Activated CD4-positive, alpha-beta T cell treated with anti-CD3 and anti-CD28 coated beads, Interleukin-2, amount 50 U/mL, for 24 hours (primary cell): ENCODE measurements around the gene TTLL6.
A peak's percentile ranks its signal among the peaks of the same experiment; 100 is the strongest.
"Not testable (repeated sequence)": the region's sequence is repeated elsewhere in the genome, so short reads cannot be mapped to it uniquely, and the experiment has no call there.

Experiments used
- DNase-seq, 2 donors: peaks; one replicate each; pipeline ENCODE4 v3.0.0-alpha.2; 2020; ENCODE audit warnings: low read depth in 1 of 2, low spot score in 1 of 2

The TTLL6 gene

DNA sequence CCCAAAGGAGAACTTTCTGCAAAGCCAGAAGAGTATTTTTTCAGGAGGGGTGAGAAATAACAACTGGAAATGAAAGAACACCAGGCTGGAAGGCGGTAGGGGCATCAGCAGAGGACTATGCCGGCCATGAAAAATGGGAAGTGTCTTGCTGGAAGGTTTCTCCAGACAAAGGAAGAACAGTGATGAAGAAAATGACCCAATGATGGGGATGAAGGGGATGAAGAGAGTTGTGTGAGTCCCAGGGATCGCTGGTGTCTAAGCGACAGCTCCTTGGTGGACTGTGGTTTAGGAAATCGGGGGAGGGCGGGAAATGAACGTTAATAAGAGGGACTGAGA is 623 bp downstream of the TTLL6 start:
- DNase-seq = no peak

DNA sequence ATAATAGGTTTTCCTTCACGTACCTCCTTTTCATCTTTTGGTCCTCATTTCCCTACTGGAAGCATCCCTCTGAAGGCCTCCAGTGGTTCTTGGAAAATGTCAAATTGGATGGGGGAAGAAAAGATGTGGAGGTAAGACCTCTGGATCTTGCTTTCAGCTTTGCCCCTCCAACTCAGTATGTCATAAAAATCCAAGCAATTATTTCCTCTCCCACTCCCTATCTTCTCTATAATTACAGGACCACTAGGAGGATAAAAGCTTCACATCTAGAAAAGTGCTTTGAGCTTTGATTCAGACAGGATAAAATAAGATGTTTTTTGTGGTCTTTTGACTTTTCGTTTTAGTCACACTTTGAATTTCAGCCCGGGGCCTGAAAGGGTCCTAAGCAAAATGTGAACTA is 1.7 kb downstream of the TTLL6 start:
- DNase-seq = no peak

DNA sequence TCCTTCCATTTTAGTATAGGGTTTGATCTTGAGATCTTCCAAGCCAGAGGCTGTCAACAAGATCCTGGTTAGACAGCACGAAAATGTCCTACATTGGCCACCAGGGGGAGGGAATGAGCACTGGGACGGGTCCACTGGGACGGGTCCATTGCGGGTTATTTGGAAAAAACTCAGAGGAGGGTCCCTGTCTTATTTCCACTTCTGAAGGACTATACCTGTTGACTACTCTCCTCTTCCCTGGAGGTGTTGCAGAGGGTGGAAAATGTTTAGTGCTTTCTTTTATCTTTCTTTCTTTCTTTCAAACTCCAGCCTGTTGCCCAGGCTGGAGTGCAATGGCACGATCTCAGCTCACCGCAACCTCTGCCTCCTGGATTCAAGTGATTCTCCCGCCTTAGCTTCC is 2.5 kb downstream of the TTLL6 start:
- peak in 1 of 2 donors; percentile 55 for DNase-seq

DNA sequence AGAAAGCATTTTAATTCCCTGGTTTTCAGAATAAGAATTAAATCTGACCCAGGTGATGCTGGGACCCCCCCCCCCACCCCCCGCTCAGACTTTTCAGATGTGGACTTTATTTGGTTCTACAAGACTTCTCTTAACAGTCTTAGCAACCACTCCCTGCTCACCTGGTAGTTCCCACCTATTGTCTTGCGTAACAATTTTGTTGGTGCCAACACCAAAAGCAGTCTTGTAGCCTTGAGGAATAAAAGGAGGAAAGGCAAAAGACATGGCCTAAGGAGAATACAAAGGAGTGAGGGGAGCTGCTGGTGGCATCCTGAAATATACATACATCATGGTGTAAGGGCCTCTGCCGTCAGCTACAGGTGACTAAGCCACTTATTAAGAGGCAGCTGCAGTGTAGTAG is 5.0 kb downstream of the TTLL6 start:
- no peak for DNase-seq

DNA sequence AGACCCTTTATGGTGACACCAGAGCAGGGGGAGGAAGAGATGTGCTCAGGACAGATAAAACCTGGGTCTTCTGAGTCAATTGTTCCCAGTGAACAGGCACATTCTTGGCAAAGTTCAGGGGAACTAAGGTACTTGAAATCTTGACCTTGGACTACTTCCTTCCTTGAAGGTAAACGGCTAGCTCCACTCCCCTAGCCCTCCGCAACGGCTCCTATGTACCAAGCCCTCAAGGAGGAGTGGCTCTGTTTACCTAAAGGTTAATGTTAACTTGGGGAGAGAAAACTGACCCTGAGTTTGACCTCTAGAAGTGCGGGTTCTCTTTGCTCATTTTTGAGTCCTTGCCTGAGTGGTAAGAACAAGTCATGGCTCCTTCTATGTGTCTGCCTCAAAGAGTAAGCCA is 7.8 kb downstream of the TTLL6 start:
- no peak for DNase-seq

DNA sequence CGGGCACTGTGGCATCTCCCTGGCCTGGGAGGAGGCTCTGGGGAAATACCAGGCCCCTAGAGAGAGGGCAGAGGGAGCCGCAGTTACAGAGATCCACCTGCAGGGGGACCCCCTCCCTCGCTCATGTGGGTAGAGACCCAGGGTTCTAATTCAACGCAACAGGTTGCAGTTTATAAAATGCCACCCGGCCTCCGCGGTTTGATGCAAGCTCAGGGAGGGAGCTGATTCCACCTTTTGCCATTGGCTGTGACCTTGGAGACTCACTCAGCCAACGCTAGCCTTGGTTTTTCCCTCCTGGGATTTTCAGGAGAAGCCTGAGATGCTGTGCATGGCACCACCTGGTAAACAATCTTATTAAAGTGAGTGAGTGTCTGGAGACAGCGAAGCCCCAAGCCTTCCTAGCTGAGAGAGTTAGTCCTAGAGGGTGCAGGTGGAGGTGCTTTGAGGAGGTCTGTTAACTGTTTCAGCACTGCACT is 12.1 kb downstream of the TTLL6 start:
- peak; percentile 54 to 66 for DNase-seq

DNA sequence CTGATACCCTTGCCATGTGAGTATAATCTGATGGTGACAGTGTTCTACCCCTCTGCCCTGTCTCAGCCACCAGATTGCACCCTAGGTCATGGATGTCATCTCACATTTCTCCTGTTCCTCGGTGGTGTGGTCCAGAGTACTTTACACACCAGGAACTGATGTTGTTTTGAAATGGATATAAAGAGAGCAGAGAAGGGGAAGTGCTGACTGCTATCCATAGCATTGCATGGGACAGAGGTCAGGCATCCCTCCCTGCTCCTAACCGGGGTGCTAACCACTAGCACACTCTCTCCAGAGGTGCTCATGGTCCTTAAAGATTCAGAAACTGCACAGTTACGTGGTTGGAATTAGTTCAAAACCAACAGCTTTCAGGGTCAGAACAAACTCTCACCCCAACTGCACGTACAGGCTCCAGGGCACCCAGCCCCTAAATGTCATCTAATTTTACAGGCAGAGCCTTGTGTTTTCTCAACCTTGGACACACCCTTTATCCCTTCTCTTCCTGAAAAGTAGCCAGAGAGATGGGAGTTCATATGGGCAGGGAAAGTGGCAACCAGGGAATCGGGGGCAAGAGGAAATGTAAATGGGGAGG is 16.3 kb downstream of the TTLL6 start:
- DNase-seq = no peak

DNA sequence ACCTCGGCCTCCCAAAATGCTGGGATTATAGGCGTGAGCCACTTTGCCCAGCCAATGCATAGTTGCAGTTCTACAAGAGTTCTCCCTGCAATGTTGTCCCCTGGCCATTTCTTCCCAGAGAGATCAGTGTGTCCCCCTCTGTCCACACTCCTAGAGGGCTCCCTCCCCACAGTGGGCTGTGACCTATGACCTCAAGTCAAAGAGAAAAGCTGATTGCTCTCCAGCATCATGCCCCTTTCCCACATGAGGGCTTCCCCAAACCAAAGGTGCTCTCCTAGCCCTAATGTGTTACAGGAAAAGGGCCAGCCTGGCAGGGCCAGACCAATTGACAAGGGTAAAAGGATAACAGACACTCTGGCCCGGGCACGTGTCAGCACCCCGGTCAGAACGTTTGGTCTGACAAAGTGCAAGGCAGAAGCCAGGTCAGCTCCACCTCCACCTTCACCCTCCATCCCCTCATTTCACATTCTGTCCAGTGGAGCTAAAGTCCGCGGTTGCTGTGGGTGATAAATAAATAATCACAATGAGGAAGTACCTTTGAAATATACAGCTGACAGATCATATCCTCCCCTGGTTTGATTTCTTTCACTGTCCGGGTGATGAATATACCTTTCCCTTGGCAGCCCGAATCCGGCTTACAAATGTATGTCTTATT is 17.8 kb downstream of the TTLL6 start:
- no peak for DNase-seq

DNA sequence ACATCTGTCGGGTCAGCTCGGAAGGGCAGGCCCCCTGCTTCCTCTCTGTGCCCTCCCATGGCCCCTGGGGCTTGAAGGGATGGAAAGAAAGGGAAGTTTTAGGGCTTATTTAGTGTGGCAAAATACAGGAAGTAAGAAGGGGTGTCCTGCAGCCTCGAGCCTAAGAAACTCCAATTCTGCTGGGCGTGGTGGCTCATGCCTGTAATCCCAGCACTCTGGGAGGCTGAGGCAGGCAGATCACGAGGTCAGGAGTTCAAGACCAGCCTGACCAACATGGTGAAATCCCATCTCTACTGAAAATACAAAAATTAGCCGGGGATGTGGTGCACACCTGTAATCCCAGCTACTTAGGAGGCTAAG is 20.9 kb downstream of the TTLL6 start:
- DNase-seq = not testable (repeated sequence)

DNA sequence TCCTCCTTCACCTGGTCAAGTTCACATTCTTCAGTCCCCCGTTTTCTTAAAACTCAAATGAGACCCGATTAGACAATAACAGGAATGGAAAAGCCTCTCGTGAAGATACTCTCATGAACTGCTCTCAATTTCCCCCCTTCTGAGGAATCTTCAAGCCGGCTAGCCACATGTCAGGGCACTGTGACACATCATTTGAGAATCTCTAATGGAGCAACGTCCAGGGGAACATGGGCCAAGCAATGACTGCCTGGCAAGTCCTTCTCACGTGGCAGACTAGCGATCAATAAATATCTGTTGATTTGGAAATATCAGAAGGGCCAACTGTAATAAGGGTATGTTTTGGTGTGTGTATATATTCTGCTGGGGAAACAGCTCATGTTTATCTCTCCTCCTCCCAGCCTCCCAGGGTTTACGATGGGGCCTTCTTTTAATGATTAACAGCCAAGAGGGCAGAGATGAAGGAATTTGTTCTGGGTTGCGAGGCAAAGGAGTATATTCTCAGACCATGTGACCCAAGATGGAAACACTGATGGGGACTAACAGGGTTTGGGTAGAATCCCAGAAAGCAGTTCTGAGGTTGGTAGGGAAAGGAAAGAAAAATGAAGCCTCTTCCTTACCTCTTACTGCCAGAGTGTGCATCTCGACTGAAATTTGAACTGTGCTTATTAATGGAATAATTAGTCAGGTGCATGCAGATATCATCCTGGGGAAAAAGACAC is 21.4 kb downstream of the TTLL6 start:
- DNase-seq = no peak

DNA sequence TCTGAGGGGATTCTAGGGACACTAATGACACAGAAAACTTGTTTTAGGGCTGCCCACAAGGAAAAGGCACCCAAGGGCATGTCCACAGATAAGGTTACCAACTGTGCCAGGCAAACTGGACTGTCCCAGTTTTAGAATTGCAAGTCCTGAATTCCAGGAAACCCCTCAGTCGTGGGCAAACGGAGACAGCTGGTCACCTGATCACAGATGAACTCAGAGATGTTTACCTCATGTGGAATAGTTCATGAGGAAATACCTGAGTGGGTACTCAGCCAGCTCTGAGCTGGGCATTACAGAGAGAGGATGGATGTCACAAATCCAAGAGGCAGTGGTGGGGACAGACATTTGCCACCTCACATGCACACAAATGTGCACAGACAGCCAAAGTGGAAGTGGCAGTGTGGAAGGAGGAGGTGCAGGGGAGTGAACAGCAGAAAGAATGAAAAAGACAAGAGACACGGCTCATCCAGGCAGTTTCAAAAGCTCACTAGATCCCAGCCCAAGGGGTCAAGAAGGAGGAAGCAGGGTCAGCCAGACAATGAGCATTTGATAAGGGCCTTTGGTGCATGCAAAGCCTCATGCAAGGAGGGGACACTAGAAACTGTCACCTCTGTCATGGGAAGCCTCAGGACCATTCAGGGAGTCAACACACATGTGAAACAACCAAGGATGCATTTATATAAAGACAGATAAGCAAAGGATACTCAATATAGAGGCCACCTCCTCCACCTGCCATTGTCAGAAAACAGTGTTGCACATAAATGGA is 24.8 kb downstream of the TTLL6 start:
- DNase-seq = no peak

DNA sequence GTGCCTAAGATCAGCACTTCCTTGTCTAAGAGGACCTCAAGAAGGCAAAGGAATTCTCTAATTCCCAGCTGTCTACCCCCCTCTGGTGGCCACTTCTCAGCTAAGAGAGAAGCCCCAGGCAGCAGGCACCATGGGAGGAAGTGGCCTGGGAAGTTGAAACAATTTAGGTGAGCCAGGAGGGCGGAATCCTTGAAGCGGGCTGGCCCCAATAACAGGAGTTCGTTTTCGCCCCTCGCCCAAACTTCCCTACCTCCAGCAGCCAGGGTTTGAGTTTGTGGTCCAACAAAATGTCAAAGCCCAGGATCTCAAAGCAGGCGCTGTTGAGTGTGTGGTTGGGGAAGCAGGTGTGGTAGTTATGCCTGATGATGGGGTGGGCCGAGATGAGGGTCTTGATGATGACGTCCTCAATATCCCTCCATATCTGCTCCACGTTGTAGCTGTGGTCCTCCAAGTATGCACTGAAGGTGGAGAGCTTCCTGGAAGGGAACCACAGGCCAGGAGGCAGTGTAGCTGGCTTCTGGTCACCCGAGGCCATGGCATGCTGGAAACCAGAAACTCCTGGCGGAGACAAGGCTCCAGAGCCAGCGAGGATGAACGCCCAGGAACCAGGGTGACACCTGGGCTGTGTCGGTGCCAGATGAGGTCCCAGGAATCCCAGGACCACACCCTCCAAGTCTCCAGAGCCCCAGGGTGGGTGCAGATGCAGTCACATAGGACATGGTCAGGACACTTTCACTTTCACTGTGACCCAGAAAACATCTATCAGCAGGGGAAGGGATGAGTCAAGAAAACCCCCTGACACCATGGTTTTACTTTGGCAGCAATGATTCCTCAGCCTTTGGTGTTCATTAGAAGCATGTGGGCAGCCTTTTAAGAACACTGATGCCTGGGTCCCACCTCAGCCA is 25.6 kb downstream of the TTLL6 start:
- DNase-seq = peak in 1 of 2 donors; percentile 10

DNA sequence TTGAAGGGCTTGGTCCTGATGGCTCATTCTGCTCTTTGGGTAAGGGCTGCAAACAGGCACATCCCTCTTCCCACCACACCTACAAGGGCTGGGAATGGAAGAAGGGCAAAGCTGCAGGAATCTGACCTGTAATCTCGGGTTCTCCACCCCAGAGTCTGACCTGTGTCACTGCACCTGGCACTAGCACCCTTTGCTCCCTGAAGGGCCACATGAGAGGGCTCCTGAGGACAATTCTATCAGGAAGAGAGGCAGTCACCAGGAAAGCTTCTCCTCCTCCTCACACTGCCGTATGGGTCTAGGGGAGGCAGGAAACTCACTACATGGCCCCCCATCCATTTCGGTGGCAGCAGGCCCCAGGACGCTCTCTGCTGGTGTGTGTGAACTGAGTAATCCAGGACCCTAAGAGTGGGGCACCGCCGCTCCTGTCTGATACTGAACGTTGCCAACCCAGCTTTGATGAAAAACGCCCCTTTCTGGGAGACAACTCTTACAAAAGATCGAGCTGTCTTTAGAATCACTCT is 26.4 kb downstream of the TTLL6 start:
- no peak for DNase-seq

DNA sequence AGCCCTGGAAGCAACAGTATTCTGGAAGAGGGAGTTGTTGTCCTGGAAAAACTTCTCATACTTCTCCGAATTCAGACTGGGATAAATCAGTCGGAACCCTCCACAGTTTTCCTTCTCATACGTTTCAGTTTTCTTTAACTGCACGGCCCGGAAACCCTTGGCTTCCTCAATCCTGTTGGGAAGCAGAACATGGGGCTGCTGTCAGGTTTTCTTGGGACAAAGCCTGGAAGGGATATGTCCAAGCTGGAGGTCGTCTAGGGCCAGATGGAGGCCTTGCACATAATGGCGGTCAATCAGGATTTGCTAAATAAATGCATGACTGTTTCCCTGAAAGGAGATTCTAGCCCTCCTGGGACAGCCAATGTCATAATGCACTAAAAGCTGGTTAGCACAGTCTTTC is 29.2 kb downstream of the TTLL6 start:
- DNase-seq = no peak

DNA sequence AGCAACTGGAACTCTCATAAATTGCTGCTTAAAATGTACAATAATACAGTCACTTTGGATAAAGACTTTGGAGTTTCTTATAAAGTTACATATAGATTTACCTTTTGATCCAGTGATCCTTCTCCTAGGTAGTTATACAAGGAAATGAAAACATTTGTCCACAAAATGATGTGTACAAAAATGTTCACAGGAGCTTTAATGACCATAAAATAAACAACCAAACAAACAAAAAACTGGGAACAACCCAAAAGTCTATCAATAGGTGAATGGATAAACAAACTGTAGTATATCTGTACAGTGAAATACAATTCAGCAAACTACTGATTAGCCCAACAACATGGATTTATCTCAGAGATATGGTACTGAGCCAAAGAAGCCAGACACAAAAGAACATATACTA is 37.6 kb downstream of the TTLL6 start:
- DNase-seq = no peak

DNA sequence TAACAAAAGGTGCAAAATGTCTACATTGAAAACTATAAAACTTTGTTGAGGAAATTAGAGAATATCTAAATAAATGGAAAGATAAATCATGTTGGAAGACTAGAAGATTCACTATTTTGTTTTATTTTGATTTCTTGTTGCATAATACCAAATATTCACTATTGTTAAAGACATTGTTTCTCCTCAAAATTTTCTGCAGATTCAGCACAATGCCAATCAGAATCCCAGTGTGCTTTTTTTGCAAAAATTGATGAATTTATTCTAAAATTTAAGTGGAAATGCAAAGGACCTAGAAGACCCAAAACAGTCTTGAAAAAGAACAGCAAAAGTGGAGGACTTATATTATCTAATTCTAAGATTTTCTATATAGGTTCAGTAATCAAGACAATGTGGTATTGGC is 40.4 kb downstream of the TTLL6 start:
- no peak for DNase-seq

DNA sequence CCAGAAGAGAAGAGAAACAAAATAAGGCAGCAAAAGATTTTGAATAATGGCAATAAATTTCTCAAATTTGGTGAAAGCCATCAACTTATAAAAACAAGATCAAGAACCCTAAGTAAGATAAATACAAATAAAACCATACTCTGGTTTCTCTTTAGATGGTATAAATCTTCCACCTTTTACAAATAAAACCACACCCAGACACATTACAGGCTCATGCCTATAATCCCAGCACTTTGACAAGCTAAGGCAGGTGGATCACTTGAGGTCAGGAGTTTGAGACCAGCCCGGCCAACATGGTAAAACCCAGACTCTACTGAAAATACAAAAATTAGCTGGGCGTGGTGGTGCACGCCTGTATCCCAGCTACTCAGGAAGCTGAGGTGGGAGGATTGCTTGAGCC is 43.8 kb downstream of the TTLL6 start:
- no peak for DNase-seq

DNA sequence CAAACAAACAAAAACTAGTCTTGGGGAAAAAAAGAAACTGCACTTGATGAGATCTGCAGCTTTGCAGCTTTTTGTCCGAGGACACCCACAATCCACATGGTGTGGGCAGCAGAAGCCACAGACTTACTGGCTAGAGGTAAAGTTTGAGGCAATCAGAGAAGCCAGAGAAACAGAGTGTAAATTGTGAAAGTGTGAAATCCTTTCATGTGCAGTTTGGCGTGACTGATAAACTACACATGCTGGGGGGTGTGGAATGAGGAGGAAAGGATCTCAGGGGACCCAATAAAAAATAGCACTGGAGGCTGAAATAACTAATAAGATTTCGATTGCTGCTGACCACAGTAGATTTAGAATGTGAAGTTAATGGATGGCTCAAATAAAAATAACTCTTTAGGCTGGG is 46.1 kb downstream of the TTLL6 start:
- DNase-seq = no peak

DNA sequence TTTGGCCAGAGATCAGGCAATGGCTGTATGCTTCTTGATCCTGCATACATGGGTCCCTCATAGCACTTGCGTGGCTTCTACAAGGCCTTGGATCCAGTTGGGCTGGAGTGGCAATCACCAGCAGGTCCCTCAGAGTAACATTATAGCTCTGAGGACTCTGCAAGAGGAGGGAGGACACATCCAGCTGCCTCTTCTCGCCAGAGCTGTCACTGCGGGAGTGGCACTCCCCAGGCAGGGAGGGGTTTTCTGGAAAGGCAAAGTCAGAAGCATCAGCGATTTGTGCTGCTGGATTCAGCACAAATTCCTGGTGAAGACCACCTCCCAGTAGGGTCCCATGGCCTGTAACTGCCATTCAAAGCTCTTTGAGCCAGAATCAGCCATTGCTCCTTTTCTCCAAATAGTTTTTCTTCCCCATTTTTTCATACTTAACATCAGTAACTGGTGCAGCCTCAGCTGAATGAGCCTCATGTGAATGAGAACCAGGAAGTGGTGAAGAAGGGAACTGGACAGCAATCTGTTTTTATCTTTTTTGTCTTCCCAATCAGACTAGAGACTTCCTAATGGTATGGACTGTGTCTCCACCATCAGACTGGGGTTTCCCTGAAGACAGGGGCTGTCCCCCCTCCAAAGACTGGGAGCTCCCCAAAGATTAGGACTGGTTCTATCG is 47.9 kb downstream of the TTLL6 start:
- no peak for DNase-seq

DNA sequence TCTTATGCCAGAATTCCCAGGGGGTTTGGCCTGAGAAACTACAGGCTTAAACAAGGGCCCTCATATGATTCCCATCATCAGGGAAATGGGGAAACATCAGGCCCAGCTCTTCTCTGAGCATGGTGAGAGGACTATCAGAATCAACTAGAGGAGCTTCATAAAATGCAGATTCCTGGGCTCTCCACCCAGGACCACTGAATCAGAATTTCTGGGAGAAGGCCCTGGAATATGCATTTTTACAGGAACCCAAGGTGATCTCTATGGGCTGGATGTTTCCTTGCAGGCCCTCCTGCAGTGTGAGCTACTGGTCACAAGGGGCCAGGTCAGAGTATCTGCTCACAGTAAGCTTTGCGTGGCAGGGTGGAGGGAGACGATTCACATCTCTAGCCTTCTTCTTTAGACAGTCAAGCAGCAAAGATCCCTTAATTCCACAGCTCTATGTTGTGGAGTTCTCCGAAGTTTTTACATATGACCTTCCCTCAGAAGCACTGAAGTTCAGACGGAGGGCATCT is 49.7 kb downstream of the TTLL6 start:
- DNase-seq = no peak
